Activated CD8-positive, alpha-beta memory T cell treated with anti-CD3 and anti-CD28 coated beads, Interleukin-2, amount 50 U/mL, for 1 hour (primary cell): Measurements from ENCODE around the gene NRARP.

Experiments
- DNase-seq: peaks from one replicate; pipeline ENCODE4 v3.0.0-alpha.2; 2020; ENCODE audit errors: extremely low read depth

Gene NRARP

GRCh38 chr9:137310189-137311052 is 8.3 kb upstream of the NRARP start:
- DNase-seq, result no peak

- DNase-seq, result no peak
Measured at GRCh38 chr9:137309368-137310188, 7.5 kb upstream of the NRARP start.

GRCh38 chr9:137308057-137308619 is 6.1 kb upstream of the NRARP start:
- no peak for DNase-seq

GRCh38 chr9:137307255-137308056 is 5.4 kb upstream of the NRARP start:
- no peak for DNase-seq

- no peak for DNase-seq
Measured at GRCh38 chr9:137306850-137307254, 4.8 kb upstream of the NRARP start.

GRCh38 chr9:137306066-137306849 is 4.2 kb upstream of the NRARP start:
- DNase-seq, result no peak

GRCh38 chr9:137305798-137306065 is 3.7 kb upstream of the NRARP start:
- no peak for DNase-seq

- DNase-seq, result peak; percentile 29
Measured at GRCh38 chr9:137305060-137305797, 3.2 kb upstream of the NRARP start.

GRCh38 chr9:137304383-137305059 is 2.5 kb upstream of the NRARP start:
- no peak for DNase-seq

- no peak for DNase-seq
Measured at GRCh38 chr9:137303893-137304382, 1.9 kb upstream of the NRARP start.

- DNase-seq, result no peak
Measured at GRCh38 chr9:137303151-137303892, 1.3 kb upstream of the NRARP start.

- DNase-seq, result no peak
Measured at GRCh38 chr9:137302449-137303150, 529 bp upstream of the NRARP start.

GRCh38 chr9:137301081-137301947 is 757 bp downstream of the NRARP start:
- DNase-seq, result no peak

GRCh38 chr9:137300567-137301080 is 1.4 kb downstream of the NRARP start:
- no peak for DNase-seq

- DNase-seq, result no peak
Measured at GRCh38 chr9:137299938-137300337, 2.1 kb downstream of the NRARP start.

GRCh38 chr9:137299203-137299565 is 2.9 kb downstream of the NRARP start:
- DNase-seq, result no peak
